Islet precursor cell (in vitro differentiated cells): ENCODE results near the gene CACNA1E.
A peak's percentile ranks its signal among the peaks of the same experiment; 100 is the strongest.

Source experiments
- DNase-seq: peaks from one replicate; pipeline ENCODE4 v3.0.0-alpha.2; 2018

CACNA1E gene

DNA sequence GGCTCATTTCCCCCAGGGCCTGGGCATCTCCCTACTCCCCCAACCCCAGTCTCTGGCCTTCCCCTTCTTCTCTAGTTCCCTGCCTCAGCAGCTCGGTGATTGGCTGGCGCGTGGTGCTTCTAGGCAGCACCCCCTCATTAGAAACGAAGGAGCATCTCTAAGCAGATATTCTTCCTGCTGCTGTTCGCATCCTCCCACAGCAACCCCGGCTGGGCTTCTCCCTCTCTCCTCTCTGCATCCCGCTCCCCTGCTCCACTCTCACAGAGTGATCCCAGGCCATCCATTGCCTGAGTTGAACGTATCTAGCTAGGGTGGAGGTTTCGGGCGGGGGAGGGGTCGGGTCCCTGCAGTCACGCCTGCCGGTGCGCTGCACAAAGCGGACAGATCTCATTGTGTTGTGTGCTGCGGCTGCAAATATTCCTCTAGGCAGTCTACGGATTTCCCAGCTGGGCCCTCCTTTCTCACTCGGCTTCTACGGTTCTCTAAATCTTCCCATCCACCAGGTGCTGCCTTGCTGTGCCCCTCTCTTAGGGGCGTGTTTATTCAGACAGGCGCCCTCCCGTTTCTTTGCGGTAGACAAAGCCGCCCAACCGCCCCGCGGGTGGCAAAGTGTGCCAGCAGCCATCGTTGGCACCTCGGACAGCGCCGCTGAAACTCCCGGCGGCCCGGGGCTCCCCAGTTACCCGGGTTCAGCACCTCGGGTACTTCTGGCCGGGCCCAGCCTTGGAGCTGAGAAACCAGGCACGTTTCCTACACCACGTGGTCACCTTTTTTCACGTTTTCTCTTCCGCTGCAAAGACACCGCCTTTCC is 2.2 kb downstream of the CACNA1E start:
- DNase-seq: peak; percentile 63

GRCh38 chr1:181486098-181486420 is 2.7 kb downstream of the CACNA1E start:
- no peak for DNase-seq

DNA sequence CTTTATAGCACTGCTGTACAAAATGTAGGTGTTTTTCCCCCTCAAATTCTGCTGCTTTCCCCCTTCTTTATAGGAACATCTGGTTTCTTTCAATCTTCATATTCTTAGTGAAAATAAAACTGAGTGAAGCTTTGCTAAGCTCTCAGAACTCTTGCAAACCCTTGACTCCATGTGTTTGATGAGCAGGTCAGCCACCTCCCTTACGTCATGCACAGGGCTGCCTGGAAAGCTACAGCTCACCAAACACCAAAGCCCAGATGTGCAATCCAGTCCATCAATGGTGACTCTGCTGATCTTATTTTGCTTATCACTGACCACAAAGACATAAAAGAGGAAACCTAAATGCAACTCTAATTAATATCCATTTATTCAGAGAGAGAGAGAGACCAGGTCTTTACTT is 5.5 kb downstream of the CACNA1E start:
- DNase-seq: no peak

DNA sequence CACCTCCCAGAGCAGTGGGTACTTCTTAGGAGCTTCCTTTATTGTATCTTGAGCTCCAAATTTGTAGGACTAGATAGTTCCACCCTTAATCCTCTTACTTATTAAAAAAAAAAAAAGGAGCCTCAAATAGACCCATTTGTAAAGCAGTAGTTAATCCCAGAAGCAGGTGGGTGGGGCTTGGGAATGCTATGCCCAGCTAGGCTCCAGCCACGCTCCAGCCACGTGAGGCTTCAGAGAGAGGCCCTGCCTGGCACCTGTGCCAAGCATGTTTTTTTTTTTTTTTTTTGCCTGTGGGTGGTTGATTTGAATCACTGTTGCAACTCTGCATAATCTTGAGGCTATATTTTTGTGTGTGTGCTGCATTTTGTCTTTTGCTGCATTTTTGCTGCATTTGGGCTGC is 7.0 kb downstream of the CACNA1E start:
- no peak for DNase-seq

GRCh38 chr1:181490740-181491712 is 7.7 kb downstream of the CACNA1E start:
- no peak for DNase-seq

GRCh38 chr1:181493166-181493565 is 9.8 kb downstream of the CACNA1E start:
- DNase-seq: no peak

- DNase-seq: no peak
Observed at GRCh38 chr1:181493885-181494284, 10.6 kb downstream of the CACNA1E start.

- DNase-seq: no peak
Observed at GRCh38 chr1:181496759-181497158, 13.4 kb downstream of the CACNA1E start.

DNA sequence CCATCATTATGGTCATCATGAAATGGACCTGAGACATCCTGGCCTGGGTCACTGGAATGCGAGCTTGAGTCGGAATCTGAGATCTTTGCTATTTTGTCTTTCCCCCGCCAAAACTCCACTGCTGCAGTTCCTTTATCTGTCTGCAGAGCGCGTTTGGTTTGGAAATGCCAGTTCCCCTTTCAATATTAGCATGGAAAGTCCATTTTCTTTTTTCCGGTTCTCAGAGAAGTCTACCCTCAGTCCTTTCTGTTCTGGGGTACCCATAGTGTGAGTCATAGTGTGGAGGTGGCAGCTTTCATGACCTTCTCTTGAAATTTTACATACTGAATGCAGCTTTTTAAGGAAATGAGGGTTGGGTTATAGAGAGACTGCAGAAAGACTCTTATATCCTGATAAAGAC is 14.6 kb downstream of the CACNA1E start:
- no peak for DNase-seq

- no peak for DNase-seq
Observed at GRCh38 chr1:181499825-181500224, 16.5 kb downstream of the CACNA1E start.

DNA sequence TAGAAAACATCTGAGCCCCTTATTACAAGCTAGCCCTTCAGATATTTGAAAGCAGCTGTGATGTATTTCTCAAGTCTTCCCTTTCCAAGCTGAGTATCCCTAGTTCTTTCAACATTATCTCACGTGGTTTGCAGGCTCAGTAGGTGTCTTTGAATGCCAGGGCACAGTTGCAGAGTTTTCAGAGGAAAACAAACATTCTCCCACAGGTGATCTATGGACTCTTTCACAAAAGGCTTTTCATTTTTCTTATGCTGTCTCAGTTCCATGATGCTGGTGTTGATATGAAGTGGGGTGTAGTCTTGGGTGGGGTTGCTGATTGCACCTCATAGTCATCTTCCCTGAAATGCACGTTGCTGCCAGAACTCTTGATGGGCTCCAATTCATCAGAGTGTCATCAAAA is 17.3 kb downstream of the CACNA1E start:
- DNase-seq: no peak

GRCh38 chr1:181501612-181502011 is 18.3 kb downstream of the CACNA1E start:
- no peak for DNase-seq

DNA sequence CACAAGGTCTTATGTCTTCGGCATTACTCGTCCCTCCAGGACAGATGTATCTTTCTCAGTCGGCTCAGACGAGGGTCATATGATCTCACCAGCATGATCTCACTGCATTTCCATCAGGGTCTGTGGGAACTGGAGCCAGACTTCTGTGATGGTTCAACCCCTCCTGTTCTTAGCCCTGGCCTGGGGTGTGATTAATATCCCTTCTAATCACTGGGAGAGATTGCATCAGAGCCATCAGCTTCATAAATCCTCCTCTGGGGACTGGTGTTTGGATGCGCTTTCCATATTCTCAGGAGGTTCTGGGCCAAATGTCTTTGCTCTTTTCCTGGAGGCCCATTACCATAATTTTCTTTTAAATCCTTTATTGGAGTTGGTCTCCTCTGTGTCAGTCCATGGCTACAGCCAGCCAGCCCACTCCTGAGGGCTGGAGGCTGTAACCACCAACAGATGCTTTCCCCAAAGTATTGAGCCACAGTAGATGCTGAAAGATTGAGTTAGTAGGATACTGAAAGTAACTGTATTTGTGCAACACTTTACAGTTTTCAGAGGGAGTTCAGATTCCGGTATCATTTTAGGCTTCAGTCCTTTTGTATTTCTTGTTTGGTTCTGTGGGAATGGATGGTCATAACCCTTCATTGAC is 20.0 kb downstream of the CACNA1E start:
- peak; percentile 82 for DNase-seq

DNA sequence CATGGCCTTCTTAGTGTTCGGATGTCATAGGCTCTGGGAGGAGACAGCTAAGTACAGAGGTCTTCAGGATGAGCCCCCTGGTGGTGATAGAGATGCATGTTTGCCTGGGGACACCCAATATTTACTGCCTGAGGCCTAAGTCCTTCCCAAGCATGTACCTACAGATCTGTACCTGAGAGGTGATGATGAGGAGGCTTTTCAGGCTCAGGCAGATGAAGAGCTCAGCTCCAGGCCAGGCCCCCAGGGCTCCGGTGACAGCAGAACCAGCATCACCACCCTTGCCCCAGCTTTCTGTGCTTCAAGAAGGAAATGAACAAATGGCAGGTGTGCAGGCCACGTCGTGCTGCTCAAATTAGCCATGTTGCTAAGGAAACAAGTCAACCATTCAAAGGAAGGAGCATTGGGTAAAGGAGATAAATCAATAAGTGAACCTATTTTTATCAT is 21.1 kb downstream of the CACNA1E start:
- DNase-seq: peak; percentile 73

- no peak for DNase-seq
Observed at GRCh38 chr1:181506563-181507353, 23.4 kb downstream of the CACNA1E start.

DNA sequence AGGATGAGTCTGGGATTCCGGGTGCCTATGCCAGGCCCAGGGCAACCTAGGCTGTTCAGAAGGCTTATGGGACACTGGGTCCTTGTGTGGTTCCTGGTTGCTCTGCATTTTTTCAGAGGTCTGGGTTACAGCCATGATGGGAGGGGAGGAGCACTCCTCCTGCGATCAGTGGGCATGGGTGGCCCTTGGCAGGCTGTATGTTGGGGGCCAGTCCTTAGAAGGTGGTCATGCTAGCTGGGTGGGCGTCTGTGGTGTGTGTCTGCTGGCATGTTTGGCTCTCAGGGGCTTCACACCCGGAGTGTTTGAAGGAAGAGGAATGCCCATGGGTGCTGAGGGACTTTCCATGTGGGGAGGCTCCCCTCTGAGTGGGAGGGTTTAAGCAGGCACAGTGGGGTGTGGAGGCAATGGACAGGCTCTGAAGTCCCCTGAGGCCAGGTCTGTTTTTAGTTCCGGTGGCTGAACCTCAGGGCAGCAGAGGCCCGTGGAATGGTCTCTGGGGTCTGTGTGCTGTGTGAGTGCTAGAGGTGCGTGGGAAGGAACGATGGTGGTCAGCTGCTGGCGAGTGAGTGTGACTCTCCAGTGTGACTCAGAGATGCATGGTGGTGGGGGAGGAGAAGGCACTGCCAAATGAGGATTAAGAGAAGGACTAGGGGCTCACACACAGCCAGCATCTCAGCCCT is 25.3 kb downstream of the CACNA1E start:
- no peak for DNase-seq

DNA sequence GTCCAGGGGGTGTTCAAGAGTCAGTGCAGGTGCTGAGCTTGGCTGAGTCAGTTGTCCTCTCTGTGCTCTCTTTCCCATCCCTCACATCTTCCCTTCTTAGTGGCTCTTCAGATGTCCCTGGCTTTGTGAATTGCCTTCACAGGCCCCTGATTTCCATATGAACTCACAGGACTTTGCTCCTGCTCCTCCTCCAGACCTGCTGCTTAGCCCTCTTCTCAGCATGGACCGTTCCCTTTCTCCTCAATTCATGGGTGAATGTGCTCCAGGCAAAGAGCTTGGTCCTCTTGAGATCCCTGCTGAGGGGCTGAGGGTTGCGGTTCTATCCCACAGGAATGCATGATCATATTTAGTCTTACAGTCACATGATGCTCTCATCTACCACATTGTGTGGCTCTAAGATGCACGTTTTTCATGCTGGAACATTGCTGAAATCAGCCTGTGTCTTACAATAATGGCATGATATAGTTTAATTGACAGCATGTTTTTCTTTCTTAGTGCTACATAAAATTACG is 30.5 kb downstream of the CACNA1E start:
- DNase-seq: no peak

DNA sequence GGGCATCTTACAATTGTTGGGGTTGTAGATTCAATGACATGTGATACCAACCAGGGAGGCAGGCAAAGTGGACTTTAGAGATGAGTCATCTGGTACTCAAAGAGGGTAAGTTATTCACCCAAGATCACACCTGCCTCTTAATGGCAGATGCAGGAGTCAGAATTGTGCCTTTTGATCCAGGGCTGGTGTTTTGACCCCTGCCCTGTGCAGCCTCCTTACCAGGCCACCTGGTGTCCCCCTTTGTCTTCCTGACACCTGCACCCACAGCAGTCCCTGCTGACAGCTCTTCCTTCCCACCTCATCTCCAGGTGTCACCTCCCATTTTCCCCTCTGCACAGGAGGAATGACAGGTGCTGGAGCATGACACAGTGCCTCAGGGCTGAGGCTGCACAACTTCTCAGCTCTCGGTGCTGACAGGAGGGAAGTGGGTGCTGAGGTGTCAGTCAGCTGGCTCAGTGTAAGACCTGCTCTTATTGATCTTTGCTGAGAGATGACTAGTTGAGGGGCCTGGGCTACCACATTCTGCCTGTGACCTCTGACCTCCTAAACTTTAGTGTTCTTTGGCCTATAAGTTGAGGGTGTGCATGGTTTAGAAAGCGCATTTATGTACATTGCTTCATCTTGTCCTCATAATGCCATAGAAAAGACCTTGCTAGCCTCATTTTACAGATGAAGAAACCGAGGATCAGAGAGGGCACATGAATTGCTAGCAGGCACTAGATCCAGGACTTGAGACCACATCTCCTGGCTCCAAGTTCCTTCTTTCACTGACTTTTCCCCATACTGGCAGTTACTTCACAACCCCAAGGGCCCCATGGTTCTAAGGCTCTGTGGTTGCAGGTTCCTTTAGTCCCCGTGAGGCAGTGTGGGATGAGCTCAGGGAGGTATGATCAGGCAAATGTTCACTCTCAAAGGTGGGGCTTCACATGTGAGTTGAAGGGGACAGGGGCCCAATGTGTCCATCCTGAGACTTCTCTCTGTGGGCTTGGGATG is 31.3 kb downstream of the CACNA1E start:
- DNase-seq: no peak

- no peak for DNase-seq
Observed at GRCh38 chr1:181516706-181517105, 33.4 kb downstream of the CACNA1E start.

DNA sequence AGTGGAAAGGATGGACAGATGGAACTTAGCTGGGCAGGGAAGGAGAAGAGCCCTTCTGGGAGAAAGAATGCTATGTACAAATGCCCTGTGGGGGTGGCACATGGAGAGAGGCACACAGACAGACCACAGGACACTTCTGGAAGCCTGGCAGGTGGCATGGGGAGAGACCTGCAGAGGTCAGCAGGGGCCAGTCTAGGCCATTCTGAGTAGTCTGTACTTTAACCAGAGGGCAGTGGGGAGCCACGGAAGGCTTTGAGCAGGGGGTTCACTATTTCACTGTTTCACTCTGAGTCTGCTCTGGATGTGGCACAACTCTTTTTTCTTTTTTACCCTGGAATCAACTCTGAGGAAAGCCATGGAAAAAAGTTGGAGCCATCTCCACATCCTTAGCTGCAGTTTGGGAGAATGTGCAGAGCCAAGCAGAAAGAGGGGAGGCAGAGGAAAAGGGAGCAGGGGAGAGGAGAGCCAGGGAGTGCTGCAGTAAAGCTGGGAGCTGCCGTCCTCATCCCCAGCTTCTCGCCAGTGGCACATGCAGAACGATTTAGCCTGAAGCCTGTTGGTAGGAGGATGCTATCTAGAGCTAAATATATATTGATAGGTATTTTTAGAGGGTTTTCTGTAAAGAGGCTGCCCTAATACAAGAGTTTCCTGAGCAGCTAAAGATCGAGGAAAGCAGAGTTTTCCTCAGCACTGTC is 34.0 kb downstream of the CACNA1E start:
- DNase-seq: no peak
